ENCODE measurements around the gene DUS2. TPM values are rescaled to one million over a fixed set of nuclear protein-coding genes. Genes with fewer than 3 reads are reported as not detected.

Gene DUS2
- total RNA-seq, 1 experiment from 2014 or later = 27.9 TPM

DNA sequence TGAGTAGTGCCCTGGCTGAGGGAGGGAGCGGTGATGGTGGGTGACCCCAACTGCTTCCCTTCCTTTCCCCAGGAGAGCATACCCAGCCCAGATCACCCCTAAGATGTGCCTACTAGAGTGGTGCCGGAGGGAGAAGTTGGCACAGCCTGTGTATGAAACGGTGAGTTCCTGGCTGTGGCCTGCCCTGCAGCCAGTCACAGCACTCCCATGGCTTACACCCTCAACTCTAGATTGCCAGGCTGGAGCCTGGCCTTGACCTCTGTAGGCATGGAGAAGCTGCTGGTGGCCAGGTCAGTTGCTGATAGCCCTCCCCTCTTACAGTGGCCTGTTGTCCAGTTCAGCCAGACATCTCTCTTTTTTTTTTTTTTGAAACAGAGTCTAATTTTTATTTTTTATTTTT lies 53.5 kb downstream of the DUS2 start:
- Mint-ChIP-seq H3K27me3 (ENCODE audit: low read depth) (no peaks in the 10 kb centered on the region), H3K36me3 (peaks cover 36% of the 10 kb centered on the region), H3K4me1 (no peaks in the 10 kb centered on the region), H3K27ac (no peak overlapping the region), H3K9me3 (no peaks in the 10 kb centered on the region), H3K4me3 (no peak overlapping the region)
- CTCF ChIA-PET = interaction anchor here (0.8 kb wide), 1 partner anchor 8 kb away, joined by 3 read pairs; no protein-coding TSS in a partner anchor
- DNase-seq (ENCODE audit: low spot score) (no peak), ATAC-seq (no peak)
- TF ChIP-seq ZBTB21 (CRISPR knock-in tag; IDR thresholded peaks at IDR 0.05; ENCODE audit: borderline replicate concordance) (no peak), NFYB (CRISPR knock-in tag; conservative IDR thresholded peaks at IDR 0.05; ENCODE audit: low read depth) (no peak), ELF4 (CRISPR knock-in tag; IDR thresholded peaks at IDR 0.05; ENCODE audit: low read depth) (no peak), SMAD3 (CRISPR knock-in tag; IDR thresholded peaks at IDR 0.05; ENCODE audit: borderline replicate concordance) (no peak)
- TF ChIP-seq, protein P1, sequence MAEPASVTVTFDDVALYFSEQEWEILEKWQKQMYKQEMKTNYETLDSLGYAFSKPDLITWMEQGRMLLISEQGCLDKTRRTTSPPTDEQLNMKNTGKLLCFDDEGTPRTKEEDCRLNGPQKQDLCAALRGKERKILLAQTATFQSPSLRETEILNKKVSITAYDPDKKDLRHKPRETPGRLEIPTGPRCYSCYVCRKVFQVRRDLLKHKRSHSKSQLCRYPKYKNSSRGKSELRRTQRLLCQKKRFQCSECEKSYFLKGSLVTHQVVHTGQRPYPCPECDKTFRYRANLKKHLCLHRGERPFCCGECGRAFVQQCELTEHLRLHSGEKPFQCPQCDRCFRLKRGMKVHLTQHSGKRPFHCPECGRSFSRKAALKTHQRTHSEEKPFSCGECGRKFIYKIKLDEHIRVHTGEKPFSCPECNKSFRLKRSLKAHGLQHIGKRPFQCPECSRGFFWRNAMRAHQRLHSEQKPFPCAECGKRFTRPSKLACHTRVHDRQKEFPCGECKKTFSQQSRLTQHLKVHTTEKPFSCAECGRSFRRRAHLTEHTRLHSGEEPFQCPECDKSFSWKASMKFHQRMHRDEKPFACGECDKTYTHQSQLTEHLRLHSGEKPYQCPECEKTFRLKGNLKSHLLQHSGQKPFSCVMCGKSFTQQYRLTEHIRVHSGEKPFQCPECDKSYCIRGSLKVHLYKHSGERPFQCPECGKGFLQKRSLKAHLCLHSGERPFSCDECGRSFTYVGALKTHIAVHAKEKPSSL (CRISPR knock-in tag; conservative IDR thresholded peaks at IDR 0.05) = no peak
- TF ChIP-seq, protein P2, sequence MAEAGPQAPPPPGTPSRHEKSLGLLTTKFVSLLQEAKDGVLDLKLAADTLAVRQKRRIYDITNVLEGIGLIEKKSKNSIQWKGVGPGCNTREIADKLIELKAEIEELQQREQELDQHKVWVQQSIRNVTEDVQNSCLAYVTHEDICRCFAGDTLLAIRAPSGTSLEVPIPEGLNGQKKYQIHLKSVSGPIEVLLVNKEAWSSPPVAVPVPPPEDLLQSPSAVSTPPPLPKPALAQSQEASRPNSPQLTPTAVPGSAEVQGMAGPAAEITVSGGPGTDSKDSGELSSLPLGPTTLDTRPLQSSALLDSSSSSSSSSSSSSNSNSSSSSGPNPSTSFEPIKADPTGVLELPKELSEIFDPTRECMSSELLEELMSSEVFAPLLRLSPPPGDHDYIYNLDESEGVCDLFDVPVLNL (CRISPR knock-in tag; IDR thresholded peaks at IDR 0.05; ENCODE audit: borderline replicate concordance, low read depth) = no peak
- POLR2A ChIA-PET = no interaction called here

DNA sequence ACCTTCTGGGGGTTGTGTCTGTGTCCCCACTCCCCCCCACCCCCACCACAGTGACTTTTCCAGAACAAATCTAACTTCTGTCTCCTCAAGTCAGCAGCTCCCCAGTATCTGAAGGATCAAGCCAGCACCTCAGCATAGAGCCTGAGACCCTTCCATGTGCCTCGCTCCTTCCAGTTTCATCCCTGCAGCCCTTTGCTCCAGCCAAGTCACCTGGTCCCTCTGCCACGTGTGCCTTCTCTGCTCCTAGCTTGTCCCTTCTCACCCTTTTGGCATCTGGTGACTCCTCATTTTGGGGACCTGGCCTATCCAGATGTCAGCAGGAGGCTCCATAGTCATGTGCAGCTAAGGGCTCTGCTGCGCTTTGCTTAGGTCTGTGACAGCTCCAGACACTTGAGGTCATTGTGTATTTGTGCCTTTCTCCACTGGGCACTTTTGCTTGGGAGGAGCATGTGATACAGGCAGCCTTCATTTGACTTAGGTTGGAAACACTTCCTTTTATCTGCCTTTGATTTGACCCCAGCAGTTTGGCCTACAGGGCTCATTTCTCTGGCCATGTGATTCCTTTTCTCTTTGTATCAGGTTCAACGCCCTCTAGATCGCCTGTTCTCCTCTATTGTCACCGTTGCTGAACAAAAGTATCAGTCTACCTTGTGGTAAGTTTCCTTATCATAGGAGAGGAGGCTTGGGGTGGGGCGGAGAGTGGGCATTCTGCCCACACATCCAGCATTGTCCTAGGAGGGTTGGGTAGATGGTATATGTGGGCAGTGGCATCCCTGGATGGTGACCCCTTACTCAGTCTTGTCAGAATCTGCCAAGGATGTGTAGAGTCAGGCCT lies 55.0 kb downstream of the DUS2 start:
- Mint-ChIP-seq H3K36me3 (peaks cover 30% of the 10 kb centered on the region), H3K4me3 (no peak overlapping the region), H3K4me1 (no peaks in the 10 kb centered on the region), H3K9me3 (no peaks in the 10 kb centered on the region), H3K27me3 (ENCODE audit: low read depth) (no peaks in the 10 kb centered on the region), H3K27ac (no peak overlapping the region)
- CTCF ChIA-PET = no interaction called here
- ATAC-seq = no peak
- no peak for DNase-seq (ENCODE audit: low spot score)
- TF ChIP-seq SP1 (CRISPR knock-in tag; conservative IDR thresholded peaks at IDR 0.05) (no peak), MYBL2 (CRISPR knock-in tag; IDR thresholded peaks at IDR 0.05) (no peak), ZNF232 (CRISPR knock-in tag; IDR thresholded peaks at IDR 0.05) (no peak), JAZF1 (CRISPR knock-in tag; IDR thresholded peaks at IDR 0.05) (no peak), ZNF121 (CRISPR knock-in tag; IDR thresholded peaks at IDR 0.05) (no peak), ZNF263 (CRISPR knock-in tag; IDR thresholded peaks at IDR 0.05; ENCODE audit: low read depth) (no peak), ZNF416 (CRISPR knock-in tag; IDR thresholded peaks at IDR 0.05) (no peak), EMX1 (CRISPR knock-in tag; IDR thresholded peaks at IDR 0.05) (no peak), ZNF396 (CRISPR knock-in tag; IDR thresholded peaks at IDR 0.05; ENCODE audit: borderline replicate concordance) (no peak)
- TF ChIP-seq, protein P3, sequence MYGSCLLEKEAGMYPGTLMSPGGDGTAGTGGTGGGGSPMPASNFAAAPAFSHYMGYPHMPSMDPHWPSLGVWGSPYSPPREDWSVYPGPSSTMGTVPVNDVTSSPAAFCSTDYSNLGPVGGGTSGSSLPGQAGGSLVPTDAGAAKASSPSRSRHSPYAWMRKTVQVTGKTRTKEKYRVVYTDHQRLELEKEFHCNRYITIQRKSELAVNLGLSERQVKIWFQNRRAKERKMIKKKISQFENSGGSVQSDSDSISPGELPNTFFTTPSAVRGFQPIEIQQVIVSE (CRISPR knock-in tag; IDR thresholded peaks at IDR 0.05; ENCODE audit: borderline replicate concordance) = no peak
- TF ChIP-seq, protein P4, sequence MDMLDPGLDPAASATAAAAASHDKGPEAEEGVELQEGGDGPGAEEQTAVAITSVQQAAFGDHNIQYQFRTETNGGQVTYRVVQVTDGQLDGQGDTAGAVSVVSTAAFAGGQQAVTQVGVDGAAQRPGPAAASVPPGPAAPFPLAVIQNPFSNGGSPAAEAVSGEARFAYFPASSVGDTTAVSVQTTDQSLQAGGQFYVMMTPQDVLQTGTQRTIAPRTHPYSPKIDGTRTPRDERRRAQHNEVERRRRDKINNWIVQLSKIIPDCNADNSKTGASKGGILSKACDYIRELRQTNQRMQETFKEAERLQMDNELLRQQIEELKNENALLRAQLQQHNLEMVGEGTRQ (CRISPR knock-in tag; IDR thresholded peaks at IDR 0.05) = no peak
- TF ChIP-seq, protein P5, sequence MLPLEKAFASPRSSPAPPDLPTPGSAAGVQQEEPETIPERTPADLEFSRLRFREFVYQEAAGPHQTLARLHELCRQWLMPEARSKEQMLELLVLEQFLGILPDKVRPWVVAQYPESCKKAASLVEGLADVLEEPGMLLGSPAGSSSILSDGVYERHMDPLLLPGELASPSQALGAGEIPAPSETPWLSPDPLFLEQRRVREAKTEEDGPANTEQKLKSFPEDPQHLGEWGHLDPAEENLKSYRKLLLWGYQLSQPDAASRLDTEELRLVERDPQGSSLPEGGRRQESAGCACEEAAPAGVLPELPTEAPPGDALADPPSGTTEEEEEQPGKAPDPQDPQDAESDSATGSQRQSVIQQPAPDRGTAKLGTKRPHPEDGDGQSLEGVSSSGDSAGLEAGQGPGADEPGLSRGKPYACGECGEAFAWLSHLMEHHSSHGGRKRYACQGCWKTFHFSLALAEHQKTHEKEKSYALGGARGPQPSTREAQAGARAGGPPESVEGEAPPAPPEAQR (CRISPR knock-in tag; IDR thresholded peaks at IDR 0.05) = no peak
- TF ChIP-seq, protein P6, sequence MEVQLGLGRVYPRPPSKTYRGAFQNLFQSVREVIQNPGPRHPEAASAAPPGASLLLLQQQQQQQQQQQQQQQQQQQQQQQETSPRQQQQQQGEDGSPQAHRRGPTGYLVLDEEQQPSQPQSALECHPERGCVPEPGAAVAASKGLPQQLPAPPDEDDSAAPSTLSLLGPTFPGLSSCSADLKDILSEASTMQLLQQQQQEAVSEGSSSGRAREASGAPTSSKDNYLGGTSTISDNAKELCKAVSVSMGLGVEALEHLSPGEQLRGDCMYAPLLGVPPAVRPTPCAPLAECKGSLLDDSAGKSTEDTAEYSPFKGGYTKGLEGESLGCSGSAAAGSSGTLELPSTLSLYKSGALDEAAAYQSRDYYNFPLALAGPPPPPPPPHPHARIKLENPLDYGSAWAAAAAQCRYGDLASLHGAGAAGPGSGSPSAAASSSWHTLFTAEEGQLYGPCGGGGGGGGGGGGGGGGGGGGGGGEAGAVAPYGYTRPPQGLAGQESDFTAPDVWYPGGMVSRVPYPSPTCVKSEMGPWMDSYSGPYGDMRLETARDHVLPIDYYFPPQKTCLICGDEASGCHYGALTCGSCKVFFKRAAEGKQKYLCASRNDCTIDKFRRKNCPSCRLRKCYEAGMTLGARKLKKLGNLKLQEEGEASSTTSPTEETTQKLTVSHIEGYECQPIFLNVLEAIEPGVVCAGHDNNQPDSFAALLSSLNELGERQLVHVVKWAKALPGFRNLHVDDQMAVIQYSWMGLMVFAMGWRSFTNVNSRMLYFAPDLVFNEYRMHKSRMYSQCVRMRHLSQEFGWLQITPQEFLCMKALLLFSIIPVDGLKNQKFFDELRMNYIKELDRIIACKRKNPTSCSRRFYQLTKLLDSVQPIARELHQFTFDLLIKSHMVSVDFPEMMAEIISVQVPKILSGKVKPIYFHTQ (CRISPR knock-in tag; IDR thresholded peaks at IDR 0.05) = no peak
- TF ChIP-seq, protein P7, sequence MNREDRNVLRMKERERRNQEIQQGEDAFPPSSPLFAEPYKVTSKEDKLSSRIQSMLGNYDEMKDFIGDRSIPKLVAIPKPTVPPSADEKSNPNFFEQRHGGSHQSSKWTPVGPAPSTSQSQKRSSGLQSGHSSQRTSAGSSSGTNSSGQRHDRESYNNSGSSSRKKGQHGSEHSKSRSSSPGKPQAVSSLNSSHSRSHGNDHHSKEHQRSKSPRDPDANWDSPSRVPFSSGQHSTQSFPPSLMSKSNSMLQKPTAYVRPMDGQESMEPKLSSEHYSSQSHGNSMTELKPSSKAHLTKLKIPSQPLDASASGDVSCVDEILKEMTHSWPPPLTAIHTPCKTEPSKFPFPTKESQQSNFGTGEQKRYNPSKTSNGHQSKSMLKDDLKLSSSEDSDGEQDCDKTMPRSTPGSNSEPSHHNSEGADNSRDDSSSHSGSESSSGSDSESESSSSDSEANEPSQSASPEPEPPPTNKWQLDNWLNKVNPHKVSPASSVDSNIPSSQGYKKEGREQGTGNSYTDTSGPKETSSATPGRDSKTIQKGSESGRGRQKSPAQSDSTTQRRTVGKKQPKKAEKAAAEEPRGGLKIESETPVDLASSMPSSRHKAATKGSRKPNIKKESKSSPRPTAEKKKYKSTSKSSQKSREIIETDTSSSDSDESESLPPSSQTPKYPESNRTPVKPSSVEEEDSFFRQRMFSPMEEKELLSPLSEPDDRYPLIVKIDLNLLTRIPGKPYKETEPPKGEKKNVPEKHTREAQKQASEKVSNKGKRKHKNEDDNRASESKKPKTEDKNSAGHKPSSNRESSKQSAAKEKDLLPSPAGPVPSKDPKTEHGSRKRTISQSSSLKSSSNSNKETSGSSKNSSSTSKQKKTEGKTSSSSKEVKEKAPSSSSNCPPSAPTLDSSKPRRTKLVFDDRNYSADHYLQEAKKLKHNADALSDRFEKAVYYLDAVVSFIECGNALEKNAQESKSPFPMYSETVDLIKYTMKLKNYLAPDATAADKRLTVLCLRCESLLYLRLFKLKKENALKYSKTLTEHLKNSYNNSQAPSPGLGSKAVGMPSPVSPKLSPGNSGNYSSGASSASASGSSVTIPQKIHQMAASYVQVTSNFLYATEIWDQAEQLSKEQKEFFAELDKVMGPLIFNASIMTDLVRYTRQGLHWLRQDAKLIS (CRISPR knock-in tag; IDR thresholded peaks at IDR 0.05; ENCODE audit: borderline replicate concordance) = no peak
- POLR2A ChIA-PET = no interaction called here
